GM11168 (cell line): ENCODE measurements around the gene TMEM132C.

Experiments used
- in situ Hi-C: fragments of 300-500 bp; cut with MboI; formaldehyde crosslinking; loops from one replicate; pipeline ENCODE4 v1.12.0; 2022; ENCODE audit warnings: low sequenced_read_pairs; ENCODE audit not compliant: unreplicated experiment

TMEM132C gene

GRCh38 chr12:128729628-128730121 is 462.7 kb downstream of the TMEM132C start:
- in situ Hi-C loops: loop anchor here (10.0 kb wide), 1 partner anchor 115 kb away; no protein-coding TSS in a partner anchor

GRCh38 chr12:128734371-128734770 is 467.4 kb downstream of the TMEM132C start:
- in situ Hi-C loops: loop anchor here (10.0 kb wide), 1 partner anchor 110 kb away; no protein-coding TSS in a partner anchor

GRCh38 chr12:128737292-128737966 is 470.5 kb downstream of the TMEM132C start:
- in situ Hi-C loops: loop anchor here (10.0 kb wide), 1 partner anchor 107 kb away; no protein-coding TSS in a partner anchor

GRCh38 chr12:128743916-128744315 is 476.9 kb downstream of the TMEM132C start:
- in situ Hi-C loops: no loop called here

- in situ Hi-C loops: no loop called here
These were observed 479.1 kb downstream of the TMEM132C start for GRCh38 chr12:128745772-128746689.

GRCh38 chr12:128747441-128747840 is 480.5 kb downstream of the TMEM132C start:
- in situ Hi-C loops: no loop called here

GRCh38 chr12:128752386-128752785 is 485.4 kb downstream of the TMEM132C start:
- in situ Hi-C loops: no loop called here

GRCh38 chr12:128753438-128753837 is 486.5 kb downstream of the TMEM132C start:
- in situ Hi-C loops: no loop called here

- in situ Hi-C loops: no loop called here
These were observed 487.3 kb downstream of the TMEM132C start for GRCh38 chr12:128754275-128754674.

GRCh38 chr12:128755566-128755965 is 488.6 kb downstream of the TMEM132C start:
- in situ Hi-C loops: no loop called here
